Measurements from ENCODE around the gene DCAF6.

- TF ChIP-seq CTCF (IDR thresholded peaks at IDR 0.05), result no peak
- TF ChIP-seq POLR2A (IDR thresholded peaks at IDR 0.05), result no peak
Measured at GRCh38 chr1:167940264-167940663, 3.8 kb downstream of the DCAF6 start.

All from lower leg skin (tissue), 3 donors.